ENCODE results near the gene USP38.
"Not testable (repeated sequence)": the region's sequence is repeated elsewhere in the genome, so short reads cannot be mapped to it uniquely, and the experiment has no call there.

USP38 gene

GRCh38 chr4:143224255-143224654, 39.5 kb downstream of the USP38 start:
- Histone ChIP-seq H3K36me3 (ENCODE audit: control insufficient read depth, insufficient read depth, low read length) (no peaks in the 10 kb centered on the region), H2AFZ (no peak overlapping the region), H3K79me2 (no peaks in the 10 kb centered on the region), H3K9ac (no peak overlapping the region), H3K4me3 (ENCODE audit: low read depth, low read length) (no peak overlapping the region), H3K27me3 (ENCODE audit: control insufficient read depth, insufficient read depth, low read length) (no peaks in the 10 kb centered on the region), H3K4me2 (ENCODE audit: low read length) (no peak overlapping the region), H3K27ac (no peak overlapping the region), H3K9me3 (ENCODE audit: control insufficient read depth, low read length) (no peaks in the 10 kb centered on the region), H3K4me1 (no peaks in the 10 kb centered on the region)
- no peak for TF ChIP-seq CTCF (IDR thresholded peaks at IDR 0.05)

GRCh38 chr4:143225167-143225566, 40.5 kb downstream of the USP38 start:
- H3K27me3 ChIP-seq (ENCODE audit: control insufficient read depth, insufficient read depth, low read length), result no peaks in the 10 kb centered on the region
- H3K79me2 ChIP-seq, result no peaks in the 10 kb centered on the region
- no peaks in the 10 kb centered on the region for H3K36me3 ChIP-seq (ENCODE audit: control insufficient read depth, insufficient read depth, low read length)
- no peak overlapping the region for H3K9ac ChIP-seq
- no peak for TF ChIP-seq CTCF (IDR thresholded peaks at IDR 0.05)
- H3K4me2 ChIP-seq (ENCODE audit: low read length), result no peak overlapping the region
- no peaks in the 10 kb centered on the region for H3K4me1 ChIP-seq
- H3K4me3 ChIP-seq (ENCODE audit: low read depth, low read length), result no peak overlapping the region
- no peaks in the 10 kb centered on the region for H3K9me3 ChIP-seq (ENCODE audit: control insufficient read depth, low read length)
- no peak overlapping the region for H2AFZ ChIP-seq
- no peak overlapping the region for H3K27ac ChIP-seq

GRCh38 chr4:143230683-143231082, 46.0 kb downstream of the USP38 start:
- Histone ChIP-seq H3K9me3 (ENCODE audit: control insufficient read depth, low read length) (no peaks in the 10 kb centered on the region), H3K4me1 (no peaks in the 10 kb centered on the region), H3K4me2 (ENCODE audit: low read length) (no peak overlapping the region), H2AFZ (no peak overlapping the region), H3K79me2 (no peaks in the 10 kb centered on the region), H3K27ac (no peak overlapping the region), H3K36me3 (ENCODE audit: control insufficient read depth, insufficient read depth, low read length) (no peaks in the 10 kb centered on the region), H3K27me3 (ENCODE audit: control insufficient read depth, insufficient read depth, low read length) (no peaks in the 10 kb centered on the region), H3K4me3 (ENCODE audit: low read depth, low read length) (no peak overlapping the region), H3K9ac (no peak overlapping the region)
- no peak for TF ChIP-seq CTCF (IDR thresholded peaks at IDR 0.05)

GRCh38 chr4:143232277-143232676, 47.6 kb downstream of the USP38 start:
- no peak for TF ChIP-seq CTCF (IDR thresholded peaks at IDR 0.05)
- Histone ChIP-seq H3K4me3 (ENCODE audit: low read depth, low read length) (no peak overlapping the region), H3K4me2 (ENCODE audit: low read length) (no peak overlapping the region), H3K4me1 (no peaks in the 10 kb centered on the region), H3K27ac (no peak overlapping the region), H3K9me3 (ENCODE audit: control insufficient read depth, low read length) (no peaks in the 10 kb centered on the region), H3K27me3 (ENCODE audit: control insufficient read depth, insufficient read depth, low read length) (no peaks in the 10 kb centered on the region), H3K9ac (no peak overlapping the region), H2AFZ (no peak overlapping the region), H3K79me2 (no peaks in the 10 kb centered on the region), H3K36me3 (ENCODE audit: control insufficient read depth, insufficient read depth, low read length) (no peaks in the 10 kb centered on the region)

- H3K4me2 ChIP-seq (ENCODE audit: low read length), result no peak overlapping the region
- no peak for TF ChIP-seq CTCF (IDR thresholded peaks at IDR 0.05)
- no peaks in the 10 kb centered on the region for H3K36me3 ChIP-seq (ENCODE audit: control insufficient read depth, insufficient read depth, low read length)
- no peak overlapping the region for H3K27ac ChIP-seq
- no peak overlapping the region for H2AFZ ChIP-seq
- no peaks in the 10 kb centered on the region for H3K27me3 ChIP-seq (ENCODE audit: control insufficient read depth, insufficient read depth, low read length)
- H3K9ac ChIP-seq, result no peak overlapping the region
- H3K4me3 ChIP-seq (ENCODE audit: low read depth, low read length), result no peak overlapping the region
- no peaks in the 10 kb centered on the region for H3K4me1 ChIP-seq
- H3K79me2 ChIP-seq, result no peaks in the 10 kb centered on the region
- H3K9me3 ChIP-seq (ENCODE audit: control insufficient read depth, low read length), result no peaks in the 10 kb centered on the region
Observed at GRCh38 chr4:143234153-143234552, 49.4 kb downstream of the USP38 start.

GRCh38 chr4:143237195-143237594, 52.5 kb downstream of the USP38 start:
- H3K4me2 ChIP-seq (ENCODE audit: low read length); H3K36me3 ChIP-seq (ENCODE audit: control insufficient read depth, insufficient read depth, low read length); H3K27me3 ChIP-seq (ENCODE audit: control insufficient read depth, insufficient read depth, low read length); H3K9me3 ChIP-seq (ENCODE audit: control insufficient read depth, low read length); H3K9ac ChIP-seq; H3K79me2 ChIP-seq; H3K27ac ChIP-seq; H3K4me3 ChIP-seq (ENCODE audit: low read depth, low read length); H2AFZ ChIP-seq; H3K4me1 ChIP-seq: not testable (repeated sequence)

Data from parathyroid adenoma (tissue), 2 donors.